ENCODE measurements around the gene SLC47A2. TPM values are rescaled to one million over a fixed set of nuclear protein-coding genes. Genes with fewer than 3 reads are reported as not detected.

Gene SLC47A2
- polyA plus RNA-seq, 1 experiment, result not detected

DNA sequence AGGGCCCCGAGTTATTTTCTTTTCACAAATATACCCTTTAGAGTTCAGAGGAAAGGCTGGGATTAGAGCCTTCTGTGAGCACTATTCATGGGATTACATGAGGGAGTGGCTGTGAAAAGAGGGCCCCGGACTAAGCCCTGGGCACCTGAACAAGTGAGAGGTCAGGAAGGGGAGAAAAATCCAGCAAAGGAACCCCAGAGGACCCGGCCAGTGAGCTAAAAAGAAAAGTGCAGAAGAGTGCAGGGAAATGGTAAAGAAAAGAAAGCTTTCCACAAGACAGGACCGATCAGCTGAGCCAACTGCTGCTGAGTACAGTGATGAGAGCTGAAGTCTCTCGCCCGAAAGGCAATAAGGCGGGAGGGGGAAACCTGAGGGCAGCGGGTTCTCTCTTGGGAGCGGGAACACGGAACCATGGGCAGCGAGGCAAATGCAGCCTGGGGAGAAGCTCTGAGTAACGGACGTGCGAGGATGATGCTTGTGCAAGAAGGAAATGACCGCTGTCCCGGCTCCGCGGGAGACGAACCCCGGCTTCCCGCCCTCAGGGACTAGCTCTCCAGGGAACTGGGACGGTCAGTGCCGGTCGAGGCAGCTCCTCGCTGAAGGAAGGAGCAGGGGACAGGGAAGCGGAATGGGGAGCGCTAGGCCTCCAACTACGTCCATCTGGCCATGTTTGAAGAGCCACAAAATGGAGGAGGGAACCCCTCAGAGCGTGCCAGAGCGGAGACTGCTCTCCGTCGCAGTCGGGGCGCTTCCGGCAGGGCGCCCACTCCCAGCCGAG lies 68.5 kb downstream of the SLC47A2 start:
- POLR2A ChIA-PET, result interaction anchor here (0.5 kb wide), 1 partner anchor 54 kb away, joined by 3 read pairs; no protein-coding TSS in a partner anchor
- Histone ChIP-seq H3K36me3 (ENCODE audit: control insufficient read depth, insufficient read depth, low read length) (no peaks in the 10 kb centered on the region), H3K4me3 (ENCODE audit: low read depth, low read length) (peak overlapping the region; percentile 58), H3K27me3 (ENCODE audit: control insufficient read depth, insufficient read depth, low read length) (no peaks in the 10 kb centered on the region)
- TF ChIP-seq, protein P1, sequence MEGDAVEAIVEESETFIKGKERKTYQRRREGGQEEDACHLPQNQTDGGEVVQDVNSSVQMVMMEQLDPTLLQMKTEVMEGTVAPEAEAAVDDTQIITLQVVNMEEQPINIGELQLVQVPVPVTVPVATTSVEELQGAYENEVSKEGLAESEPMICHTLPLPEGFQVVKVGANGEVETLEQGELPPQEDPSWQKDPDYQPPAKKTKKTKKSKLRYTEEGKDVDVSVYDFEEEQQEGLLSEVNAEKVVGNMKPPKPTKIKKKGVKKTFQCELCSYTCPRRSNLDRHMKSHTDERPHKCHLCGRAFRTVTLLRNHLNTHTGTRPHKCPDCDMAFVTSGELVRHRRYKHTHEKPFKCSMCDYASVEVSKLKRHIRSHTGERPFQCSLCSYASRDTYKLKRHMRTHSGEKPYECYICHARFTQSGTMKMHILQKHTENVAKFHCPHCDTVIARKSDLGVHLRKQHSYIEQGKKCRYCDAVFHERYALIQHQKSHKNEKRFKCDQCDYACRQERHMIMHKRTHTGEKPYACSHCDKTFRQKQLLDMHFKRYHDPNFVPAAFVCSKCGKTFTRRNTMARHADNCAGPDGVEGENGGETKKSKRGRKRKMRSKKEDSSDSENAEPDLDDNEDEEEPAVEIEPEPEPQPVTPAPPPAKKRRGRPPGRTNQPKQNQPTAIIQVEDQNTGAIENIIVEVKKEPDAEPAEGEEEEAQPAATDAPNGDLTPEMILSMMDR (IDR thresholded peaks at IDR 0.05; ENCODE audit: insufficient read depth, low read depth, low read length), result 0 out of 2 replicates have a peak, but pooled peaks have one; percentile 16
- DNase-seq (ENCODE audit: low read depth), result no peak
- CTCF ChIA-PET, result interaction anchor here (1.0 to 2.0 kb wide), 8 partner anchors 14 to 285 kb away, joined by 3 to 10 read pairs (median 4); partner anchors contain the start of gene B9D1

GRCh38 chr17:19646788-19647696 lies 69.3 kb downstream of the SLC47A2 start:
- TF ChIP-seq, protein P1 (IDR thresholded peaks at IDR 0.05; ENCODE audit: insufficient read depth, low read depth, low read length), result no peak
- CTCF ChIA-PET, result interaction anchor here (0.6 to 2.0 kb wide), 5 partner anchors 13 to 134 kb away, joined by 3 to 7 read pairs (median 3); no protein-coding TSS in a partner anchor
- H3K4me3 ChIP-seq (ENCODE audit: low read depth, low read length), result no peak overlapping the region
- POLR2A ChIA-PET, result no interaction called here
- no peaks in the 10 kb centered on the region for H3K36me3 ChIP-seq (ENCODE audit: control insufficient read depth, insufficient read depth, low read length)
- H3K27me3 ChIP-seq (ENCODE audit: control insufficient read depth, insufficient read depth, low read length), result no peaks in the 10 kb centered on the region
- DNase-seq (ENCODE audit: low read depth), result no peak

DNA sequence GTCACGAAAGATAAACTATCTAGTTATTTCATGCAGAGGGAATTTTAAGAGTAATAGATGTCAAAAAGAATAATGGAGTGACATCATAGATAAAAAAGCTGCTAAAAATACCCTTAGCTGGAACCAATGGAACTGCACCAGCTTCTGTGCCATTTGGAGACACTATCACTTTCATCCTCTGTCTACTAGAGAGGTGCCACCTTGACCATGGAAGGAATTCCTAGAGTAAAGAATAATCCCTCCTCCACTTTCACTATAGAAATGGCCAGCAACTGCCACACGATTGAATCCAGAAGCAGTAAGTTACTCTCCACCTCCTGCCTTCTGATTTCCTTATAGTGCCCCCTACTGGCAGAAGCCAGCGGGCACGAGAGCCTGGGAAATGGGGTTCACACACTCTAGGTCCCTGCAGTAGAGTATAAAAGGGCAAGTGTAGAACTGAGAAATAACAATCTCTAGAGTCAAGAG lies 70.6 kb downstream of the SLC47A2 start:
- H3K36me3 ChIP-seq (ENCODE audit: control insufficient read depth, insufficient read depth, low read length), result no peaks in the 10 kb centered on the region
- ChIA-PET CTCF (no interaction called here), POLR2A (no interaction called here)
- no peak for DNase-seq (ENCODE audit: low read depth)
- no peaks in the 10 kb centered on the region; the same call in 1 of the 2 replicates for H3K27me3 ChIP-seq (ENCODE audit: control insufficient read depth, insufficient read depth, low read length)
- TF ChIP-seq, protein P1 (IDR thresholded peaks at IDR 0.05; ENCODE audit: insufficient read depth, low read depth, low read length), result peak; percentile 30
- H3K4me3 ChIP-seq (ENCODE audit: low read depth, low read length), result no peak overlapping the region

DNA sequence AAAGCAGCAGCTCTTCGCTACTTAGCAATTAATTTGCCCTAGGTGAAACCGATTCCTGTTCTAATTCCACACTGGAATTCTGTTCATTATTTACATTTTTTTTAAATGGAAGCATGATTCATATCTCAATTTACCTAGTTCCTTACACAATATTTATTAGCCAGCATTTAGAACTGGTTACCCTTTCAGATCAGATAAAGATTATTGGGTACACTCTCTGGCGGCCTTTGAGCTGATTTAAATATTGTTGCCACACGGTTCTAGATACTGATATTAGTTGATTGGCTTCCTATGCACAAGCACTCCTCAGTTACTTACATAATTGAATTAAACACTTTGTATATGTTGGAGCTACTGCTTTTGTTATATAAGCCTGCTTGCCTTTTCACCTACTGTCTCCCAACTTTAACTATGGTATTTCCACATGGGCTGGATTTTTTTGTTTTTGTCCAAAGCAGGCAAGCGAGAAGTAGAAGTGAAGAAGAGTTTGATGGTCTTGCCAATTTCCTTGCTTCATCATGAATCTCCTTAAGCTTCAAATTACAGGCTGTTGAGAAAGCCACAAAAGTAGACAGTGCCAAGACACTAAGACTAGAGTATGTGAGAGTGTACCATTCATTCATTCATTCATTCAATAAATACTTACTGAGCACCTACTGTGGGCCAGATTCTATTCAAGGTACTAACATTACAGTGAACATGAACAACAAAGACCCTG lies 71.7 kb downstream of the SLC47A2 start:
- no peak overlapping the region for H3K4me3 ChIP-seq (ENCODE audit: low read depth, low read length)
- CTCF ChIA-PET, result interaction anchor here (0.9 to 1.2 kb wide), 2 partner anchors 84 to 101 kb away, joined by 3 to 4 read pairs; no protein-coding TSS in a partner anchor
- TF ChIP-seq, protein P1 (IDR thresholded peaks at IDR 0.05; ENCODE audit: insufficient read depth, low read depth, low read length), result no peak
- POLR2A ChIA-PET, result no interaction called here
- DNase-seq (ENCODE audit: low read depth), result no peak
- no peaks in the 10 kb centered on the region; the same call in 1 of the 2 replicates for H3K27me3 ChIP-seq (ENCODE audit: control insufficient read depth, insufficient read depth, low read length)
- H3K36me3 ChIP-seq (ENCODE audit: control insufficient read depth, insufficient read depth, low read length), result no peaks in the 10 kb centered on the region
